ENCODE measurements around the gene VRK3.
"Not testable (repeated sequence)": the region's sequence is repeated elsewhere in the genome, so short reads cannot be mapped to it uniquely, and the experiment has no call there.

VRK3 gene, protein sequence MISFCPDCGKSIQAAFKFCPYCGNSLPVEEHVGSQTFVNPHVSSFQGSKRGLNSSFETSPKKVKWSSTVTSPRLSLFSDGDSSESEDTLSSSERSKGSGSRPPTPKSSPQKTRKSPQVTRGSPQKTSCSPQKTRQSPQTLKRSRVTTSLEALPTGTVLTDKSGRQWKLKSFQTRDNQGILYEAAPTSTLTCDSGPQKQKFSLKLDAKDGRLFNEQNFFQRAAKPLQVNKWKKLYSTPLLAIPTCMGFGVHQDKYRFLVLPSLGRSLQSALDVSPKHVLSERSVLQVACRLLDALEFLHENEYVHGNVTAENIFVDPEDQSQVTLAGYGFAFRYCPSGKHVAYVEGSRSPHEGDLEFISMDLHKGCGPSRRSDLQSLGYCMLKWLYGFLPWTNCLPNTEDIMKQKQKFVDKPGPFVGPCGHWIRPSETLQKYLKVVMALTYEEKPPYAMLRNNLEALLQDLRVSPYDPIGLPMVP

DNA sequence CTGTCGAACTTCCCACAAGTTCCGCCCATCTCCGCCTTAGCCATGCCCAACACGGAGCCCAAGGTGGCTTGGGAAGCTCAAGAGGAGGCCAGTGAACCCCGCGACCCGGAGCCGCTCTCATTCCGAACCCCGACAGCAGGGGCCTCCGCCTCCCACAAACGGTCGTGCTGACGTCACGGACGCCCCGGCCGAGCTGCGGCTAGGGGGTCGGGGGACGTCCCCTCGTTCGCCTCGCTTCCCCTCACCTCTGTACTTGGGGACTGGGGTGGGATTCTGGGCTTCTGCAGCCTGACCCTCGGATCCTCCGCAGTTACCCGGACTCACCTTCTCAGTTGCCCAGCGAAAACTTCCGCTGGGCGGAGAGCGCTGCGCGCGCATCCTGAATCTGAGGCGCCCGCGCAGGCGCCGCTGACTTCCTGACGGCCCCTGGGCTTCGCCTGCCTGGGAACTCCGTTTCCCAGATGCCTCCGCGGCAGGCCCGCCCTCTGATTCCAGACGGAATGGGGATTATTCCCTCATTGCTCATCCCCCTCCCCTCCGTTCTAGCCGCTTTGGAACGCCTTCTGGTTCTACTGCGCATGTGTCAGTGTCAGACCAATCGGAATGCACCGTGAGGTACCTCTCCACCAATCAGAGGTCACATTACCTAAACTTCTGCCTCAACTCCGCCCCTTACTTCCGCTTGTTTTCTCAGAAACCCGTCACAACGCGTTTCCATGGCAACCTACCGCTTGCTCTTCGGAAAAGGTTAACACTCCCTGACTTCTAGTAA lies at the start of gene VRK3:
TSS of gene VRK3 (minus strand) at position 351 of the 772 bp plus-strand sequence. CDS start 9,210 bp downstream, outside the sequence.
- DNase-seq (ENCODE audit: low read depth in 2 of 2), result peak; percentile 97 to 98

DNA sequence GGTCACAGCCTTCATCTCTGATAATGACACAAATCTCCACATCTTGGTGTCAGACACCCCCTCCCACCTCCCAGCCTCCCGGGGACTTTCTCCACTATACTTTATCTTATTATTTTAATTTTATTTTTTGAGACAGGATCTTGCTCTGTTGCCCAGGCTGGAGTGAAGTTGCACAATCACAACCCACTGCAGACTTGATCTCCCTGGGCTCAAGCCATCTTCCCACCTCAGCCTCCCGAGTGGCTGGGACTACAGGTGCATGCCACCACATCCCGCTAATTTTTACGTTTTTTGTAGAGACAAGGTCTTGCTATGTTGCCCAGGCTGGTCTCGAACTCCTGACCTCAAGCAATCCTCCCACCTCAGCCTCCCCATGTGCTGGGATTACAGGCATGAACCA lies 43.2 kb upstream of the VRK3 start:
- not testable (repeated sequence) for DNase-seq (ENCODE audit: low read depth in 2 of 2)

DNA sequence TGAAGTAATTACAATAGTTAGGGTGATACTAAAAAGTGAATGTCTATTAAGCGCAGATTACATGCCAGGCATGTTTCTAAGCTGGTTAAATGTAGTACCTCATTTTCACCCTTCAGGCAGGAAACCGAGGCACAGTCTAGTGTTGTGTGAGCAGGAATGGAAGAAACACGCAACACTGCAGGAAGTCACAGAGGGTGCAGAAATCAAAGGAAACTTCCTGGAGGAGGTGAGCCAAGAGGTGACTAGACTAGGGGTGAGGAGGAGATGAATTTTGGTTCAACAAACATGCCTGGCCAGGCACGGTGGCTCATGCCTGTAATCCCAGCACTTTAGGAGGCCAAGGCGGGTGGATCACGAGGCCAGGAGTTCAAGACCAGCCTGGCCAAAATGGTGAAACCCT lies 42.4 kb upstream of the VRK3 start:
- DNase-seq (ENCODE audit: low read depth in 2 of 2), result no peak

DNA sequence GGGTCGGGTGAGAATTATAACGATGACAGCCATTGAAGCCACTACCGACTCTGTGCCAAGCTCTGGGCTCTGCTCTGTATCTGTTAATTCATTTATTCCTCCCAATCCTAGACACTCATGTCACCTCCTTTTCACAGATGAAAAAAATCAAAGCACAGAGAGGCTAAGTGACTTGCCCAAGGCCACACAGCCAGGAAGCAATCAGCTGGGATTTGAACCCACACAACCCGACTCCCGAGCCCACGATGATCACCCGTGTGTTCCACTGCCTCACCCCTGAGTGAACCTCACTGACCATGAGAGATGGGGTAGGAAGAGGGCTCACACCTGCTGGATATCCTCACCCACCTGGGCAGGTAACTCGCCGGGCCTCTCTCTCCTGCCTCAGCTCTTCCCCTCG lies 40.8 kb upstream of the VRK3 start:
- DNase-seq (ENCODE audit: low read depth in 2 of 2), result no peak

DNA sequence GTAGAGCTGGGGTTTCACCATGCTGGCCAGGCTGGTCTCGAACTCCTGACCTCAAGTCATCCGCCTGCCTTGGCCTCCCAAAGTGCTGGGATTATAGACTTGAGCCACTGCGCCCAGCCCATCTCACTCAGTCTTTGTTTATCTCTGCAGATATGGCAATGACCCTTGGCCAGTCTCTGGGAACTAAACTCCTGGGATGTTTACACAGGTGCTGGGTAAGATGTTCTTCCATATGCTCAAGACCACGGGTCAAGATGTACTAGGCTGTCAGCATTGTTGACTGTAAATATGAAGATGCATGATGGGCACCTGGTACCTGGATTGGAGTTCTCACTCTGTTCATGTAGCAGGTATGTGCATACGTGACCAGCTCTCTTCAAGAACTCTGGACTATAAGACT lies 36.5 kb upstream of the VRK3 start:
- DNase-seq (ENCODE audit: low read depth in 2 of 2), result no peak

DNA sequence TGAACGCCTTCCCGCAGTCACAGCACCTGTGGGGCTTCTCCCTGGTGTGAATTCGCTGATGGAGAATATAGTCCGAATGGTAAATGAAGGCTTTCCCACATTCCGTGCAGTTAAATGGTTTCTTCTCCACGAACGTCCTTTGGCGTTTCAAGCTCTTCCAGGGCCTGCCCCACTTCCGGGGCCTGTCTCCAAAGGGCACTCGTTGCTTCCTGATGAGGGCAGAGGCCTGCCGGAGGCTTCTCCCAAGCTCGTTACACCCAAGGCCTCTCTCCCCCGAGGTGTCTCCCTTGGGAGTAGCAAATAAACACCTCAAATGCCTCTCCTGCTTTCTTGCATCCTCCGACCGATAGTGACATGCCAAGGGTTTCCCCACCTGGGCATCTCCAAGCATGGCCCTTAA lies 34.9 kb upstream of the VRK3 start:
- DNase-seq (ENCODE audit: low read depth in 2 of 2), result no peak

DNA sequence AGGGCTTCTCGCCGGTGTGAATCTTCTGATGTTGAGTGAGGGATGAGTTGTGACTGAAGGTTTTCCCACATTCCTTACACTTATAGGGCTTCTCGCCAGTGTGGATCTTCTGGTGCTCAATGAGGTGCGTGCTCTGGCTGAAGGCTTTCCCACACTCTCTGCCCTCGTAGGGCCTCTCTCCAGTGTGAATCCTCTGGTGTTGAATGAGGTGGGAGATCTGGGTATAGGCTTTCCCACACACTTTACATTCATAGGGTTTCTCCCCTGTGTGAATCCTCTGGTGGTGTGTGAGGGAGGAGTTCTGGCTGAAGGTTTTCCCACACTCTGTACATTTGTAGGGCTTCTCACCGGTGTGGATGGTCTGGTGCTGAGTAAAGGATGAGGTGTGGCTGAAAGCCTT lies 33.9 kb upstream of the VRK3 start:
- no peak for DNase-seq (ENCODE audit: low read depth in 2 of 2)

DNA sequence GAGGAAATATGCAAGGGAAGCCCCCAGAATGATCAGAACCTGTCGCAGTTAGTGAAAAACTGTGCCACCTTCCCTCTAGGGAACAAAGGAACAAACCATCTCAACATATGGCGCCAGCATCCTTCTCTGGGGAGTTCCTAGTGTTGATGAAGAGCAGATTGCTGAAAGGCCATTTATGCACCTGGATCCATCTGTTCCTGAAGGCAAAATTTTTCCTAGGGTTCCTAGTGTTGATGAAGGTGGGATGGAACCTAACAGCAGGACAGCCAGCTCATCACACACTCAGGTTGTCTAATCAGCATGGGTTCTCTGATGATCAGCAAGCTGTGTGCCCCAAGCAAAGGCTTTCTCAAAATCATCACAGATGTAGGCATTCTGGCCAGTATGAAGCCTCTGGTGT lies 33.3 kb upstream of the VRK3 start:
- no peak for DNase-seq (ENCODE audit: low read depth in 2 of 2)

DNA sequence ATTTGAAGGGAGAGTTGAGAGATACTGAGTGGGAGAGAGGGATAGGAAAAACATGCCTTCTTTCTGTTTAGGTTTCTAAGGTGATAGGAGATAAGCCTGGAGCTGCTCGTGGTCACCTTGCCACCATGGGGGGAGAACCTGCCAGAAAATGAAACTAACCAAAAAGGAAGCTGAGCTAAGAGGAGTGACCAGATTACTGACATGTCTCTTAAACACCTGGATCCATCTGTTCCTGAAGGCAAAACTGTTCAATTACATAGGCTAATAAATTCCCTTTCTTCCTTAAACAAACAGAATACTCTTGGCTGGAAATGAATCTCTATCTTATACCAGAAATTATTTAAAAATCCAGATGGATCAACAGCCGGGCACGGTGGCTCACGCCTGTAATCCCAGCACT lies 27.9 kb upstream of the VRK3 start:
- DNase-seq (ENCODE audit: low read depth in 2 of 2), result no peak

DNA sequence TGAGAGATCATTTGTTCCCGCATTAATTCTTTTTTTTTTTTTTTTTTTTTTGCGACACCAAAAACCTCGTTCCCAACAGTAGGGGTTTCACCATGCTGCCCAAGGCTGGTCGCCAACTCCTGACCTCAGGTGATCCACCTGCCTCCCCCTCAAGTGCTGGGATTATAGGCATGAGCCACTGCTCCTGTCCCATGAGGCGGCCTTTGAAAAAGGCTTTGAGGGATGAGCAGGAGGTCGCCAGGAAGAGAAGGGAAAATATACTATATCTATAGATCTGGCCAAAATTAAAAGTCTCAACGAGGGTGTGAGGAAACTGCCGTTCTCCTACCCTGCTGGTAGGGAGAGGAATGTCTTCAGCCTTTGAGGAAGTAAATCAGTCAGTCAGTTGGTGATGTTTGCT lies 26.8 kb upstream of the VRK3 start:
- DNase-seq (ENCODE audit: low read depth in 2 of 2), result no peak

DNA sequence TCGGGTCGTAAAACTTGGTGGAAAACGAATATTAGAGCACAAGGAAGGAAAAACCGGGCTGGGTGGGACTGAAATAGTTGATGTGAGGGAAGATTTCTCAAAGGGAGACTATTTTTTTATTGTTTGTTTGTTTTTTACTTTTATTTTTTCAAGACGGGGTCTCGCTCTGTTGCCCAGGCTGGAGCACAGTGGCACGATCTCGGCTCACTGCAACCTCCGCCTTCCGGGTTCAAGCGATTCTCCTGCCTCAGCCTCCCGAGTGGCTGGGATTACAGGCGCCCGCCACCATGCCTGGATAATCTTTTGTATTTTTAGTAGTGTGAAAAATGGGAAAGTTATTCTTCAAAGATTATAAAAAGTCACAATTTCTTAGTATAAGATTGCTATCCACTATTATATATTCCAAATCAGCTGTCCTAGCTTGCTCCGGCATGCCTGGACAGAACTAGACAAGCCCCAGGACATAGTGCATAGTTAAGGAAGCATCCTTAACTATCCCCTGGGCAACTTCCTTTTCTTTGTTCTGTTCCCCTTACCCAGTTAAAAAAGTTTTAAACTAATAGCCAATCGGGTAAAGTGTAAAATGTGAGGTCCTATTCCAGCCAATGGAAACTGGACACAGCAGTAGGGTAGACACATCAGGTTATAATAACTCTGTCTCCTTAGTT lies 26.2 kb upstream of the VRK3 start:
- not testable (repeated sequence) for DNase-seq (ENCODE audit: low read depth in 2 of 2)

DNA sequence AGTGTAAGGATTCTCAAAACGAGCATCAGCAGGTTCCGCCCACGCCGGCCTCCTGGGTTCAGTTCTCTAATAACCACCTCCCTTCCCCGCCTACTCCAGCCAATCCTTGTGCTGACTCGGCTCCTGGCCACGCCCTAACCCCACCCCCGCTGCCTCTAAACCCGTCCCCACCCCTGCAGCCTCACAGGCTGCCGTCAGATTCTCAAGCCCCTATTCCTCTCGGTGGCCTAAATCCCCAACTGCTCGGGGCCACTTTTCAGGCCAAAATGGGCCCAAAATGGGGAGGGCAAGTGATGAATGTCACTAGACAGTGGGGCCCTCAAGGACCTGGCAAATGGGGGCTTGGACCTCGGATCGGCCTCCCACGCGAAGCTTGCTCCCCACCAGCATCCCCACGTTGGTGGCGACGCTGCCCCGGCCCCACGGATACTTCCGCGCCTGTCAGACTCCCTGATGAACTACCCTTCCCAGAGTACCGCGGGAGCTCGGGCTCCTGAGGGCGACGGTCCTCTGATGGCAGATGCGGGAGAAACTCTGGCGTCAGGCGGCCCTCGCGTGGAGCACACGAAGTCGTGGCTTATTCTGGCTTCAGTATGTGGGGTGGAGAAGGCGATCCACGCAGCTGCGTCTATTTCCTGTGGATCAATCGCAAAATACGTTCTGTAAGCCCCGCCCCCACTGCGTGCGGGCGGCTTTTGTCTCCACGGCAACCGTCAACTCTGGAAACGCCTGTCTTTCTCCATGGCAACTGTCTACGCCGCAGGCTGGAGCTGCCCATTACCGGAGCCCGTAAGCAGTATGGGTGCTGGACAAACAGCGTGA lies 25.4 kb upstream of the VRK3 start:
- peak; percentile 75 to 83 for DNase-seq (ENCODE audit: low read depth in 2 of 2)

DNA sequence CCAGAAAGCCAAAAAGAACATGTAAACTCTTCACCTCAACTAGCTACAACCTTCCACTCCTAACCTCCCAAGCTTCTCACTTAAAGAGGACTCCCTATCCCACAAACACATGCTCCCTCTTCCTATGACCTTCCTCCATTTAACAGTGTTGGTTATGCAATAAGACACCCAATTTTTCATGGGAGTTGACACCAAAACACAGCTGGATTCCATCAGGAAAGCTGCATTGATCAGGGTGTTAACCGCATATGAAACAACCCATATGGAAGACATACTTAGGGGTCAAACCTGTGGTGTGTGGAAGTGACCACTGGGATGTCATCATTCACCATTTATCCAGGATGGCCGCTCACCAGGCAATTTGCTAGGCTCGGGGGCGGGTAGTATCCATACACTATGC lies 22.5 kb upstream of the VRK3 start:
- no peak for DNase-seq (ENCODE audit: low read depth in 2 of 2)

DNA sequence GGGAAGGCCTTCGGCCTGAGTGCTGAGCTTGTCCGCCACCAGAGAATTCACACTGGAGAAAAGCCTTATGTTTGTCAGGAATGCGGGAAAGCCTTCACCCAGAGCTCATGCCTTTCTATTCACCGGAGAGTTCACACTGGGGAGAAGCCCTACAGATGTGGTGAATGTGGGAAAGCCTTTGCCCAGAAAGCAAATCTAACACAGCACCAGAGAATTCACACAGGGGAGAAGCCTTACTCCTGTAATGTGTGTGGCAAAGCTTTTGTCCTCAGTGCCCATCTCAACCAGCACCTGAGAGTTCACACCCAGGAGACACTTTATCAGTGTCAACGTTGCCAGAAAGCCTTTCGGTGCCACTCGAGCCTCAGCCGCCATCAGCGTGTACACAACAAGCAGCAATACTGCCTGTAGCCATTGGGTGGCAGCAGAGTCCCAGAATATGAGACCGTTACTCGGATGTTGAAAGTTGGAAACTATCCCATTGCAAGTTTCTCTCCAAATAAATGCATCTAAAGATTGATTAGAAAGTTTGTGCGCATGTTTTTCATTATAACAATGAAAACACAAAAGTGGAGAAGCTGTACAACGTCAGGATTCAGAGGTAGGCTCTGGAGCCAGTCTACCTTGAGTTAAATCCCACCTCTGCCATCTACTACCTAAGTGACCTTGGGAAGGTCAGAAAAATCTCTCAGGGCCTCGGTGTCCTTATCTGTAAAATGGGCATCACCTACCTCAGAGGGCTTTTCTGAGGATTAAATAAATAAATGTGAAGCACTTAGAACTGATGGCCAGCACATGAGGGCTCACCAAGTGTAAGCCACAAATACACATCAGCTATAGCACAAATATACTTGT lies 21.7 kb upstream of the VRK3 start:
- DNase-seq (ENCODE audit: low read depth in 2 of 2), result peak; percentile 11 to 37

DNA sequence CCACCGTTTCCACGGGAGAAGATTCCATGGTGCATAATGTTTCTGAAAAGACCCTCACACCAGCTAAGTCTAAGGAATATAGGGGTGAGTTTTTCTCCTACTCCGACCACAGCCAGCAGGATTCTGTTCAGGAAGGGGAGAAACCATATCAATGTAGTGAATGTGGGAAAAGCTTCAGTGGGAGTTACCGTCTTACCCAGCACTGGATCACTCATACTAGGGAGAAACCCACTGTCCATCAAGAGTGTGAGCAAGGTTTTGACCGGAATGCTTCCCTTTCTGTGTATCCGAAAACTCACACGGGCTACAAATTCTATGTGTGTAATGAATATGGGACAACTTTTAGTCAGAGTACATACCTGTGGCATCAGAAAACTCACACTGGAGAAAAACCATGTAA lies 19.8 kb upstream of the VRK3 start:
- DNase-seq (ENCODE audit: low read depth in 2 of 2), result no peak

DNA sequence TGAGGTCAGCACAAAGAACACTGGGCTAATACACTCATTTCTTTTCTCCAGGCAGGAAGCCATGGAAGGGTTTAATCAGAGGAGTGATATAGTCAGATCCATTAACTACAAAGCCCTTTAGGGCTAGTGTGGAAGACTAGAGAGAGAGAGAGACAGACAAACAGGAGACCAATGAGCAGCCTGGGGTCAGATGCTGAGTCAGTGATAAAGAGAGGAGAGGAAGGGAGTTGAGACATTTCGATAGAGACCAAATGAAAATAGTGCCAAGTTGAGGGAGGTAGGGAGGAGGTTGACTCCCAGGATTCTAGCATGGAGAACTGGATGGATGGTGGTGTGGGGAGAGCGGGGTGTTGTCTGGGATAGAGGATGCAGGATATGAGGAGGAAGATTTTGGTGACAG lies 18.8 kb upstream of the VRK3 start:
- no peak for DNase-seq (ENCODE audit: low read depth in 2 of 2)

DNA sequence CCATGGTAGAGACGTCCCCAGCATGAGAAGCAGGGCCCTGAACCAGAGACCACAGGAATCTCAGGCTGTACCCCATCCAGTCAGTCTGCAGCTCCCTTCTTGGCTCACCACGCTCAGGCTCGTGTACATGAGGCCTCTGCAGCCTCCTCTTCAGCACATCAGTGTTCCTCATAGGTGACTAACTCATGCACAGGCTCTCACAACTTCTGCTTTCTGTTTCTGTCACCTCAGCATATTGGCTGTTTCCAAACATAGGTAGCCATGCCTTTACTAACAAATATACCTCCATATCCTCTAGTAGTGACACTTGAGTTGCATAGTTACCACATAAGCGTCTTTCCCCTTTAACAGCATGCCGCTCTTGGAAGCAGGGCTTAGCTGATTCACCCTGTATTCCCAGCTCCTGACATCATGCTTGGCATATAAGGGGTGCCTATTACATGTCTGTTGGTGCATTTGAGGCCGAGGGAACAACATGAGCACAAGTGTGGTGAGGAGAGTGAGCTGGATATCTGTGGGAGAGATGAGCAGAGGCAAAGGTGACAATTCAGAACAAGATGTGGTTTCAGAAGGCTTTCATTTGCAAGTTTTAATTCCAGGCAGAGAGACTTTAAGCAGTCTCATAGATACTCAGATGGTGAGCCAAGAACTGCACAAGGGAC lies 17.3 kb upstream of the VRK3 start:
- DNase-seq (ENCODE audit: low read depth in 2 of 2), result no peak

DNA sequence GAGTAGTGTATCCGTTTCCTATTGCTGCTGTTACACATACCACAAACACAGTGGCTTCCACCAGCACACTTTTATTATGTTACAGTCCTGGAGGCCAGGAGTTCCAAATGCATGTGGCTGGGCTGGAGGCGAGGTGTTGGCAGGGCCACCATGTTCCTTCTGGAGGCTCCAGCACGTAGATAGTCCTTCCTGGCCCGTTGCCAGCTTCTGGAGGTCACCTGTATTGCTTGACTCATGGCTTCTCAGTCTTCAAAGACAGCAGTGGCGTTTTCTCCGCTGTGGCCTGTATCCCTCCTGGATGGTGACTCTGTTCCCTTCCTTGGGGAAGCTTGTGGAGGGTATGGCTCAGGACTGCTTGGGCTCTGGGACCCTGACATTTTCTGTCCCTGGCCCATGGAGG lies 15.8 kb upstream of the VRK3 start:
- no peak for DNase-seq (ENCODE audit: low read depth in 2 of 2)

DNA sequence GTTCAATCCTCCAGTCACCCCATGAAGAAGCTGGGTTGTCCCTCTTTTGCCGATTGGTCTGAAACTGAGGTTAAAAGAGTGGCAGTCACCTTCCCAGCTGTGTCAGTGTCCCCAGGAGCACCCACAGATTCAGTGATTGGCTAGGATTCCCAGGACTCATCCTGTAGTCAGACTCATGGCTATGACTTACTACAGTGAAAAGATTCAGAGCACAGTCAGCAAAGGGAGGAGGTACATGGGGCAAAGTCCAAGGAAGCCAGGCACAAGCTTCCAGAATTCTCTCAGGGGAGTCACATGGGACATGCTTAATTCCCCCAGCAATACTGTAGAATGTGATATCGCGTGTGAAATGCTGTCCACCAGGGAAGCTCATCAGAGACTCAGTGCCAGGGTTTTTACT lies 14.8 kb upstream of the VRK3 start:
- DNase-seq (ENCODE audit: low read depth in 2 of 2), result no peak

DNA sequence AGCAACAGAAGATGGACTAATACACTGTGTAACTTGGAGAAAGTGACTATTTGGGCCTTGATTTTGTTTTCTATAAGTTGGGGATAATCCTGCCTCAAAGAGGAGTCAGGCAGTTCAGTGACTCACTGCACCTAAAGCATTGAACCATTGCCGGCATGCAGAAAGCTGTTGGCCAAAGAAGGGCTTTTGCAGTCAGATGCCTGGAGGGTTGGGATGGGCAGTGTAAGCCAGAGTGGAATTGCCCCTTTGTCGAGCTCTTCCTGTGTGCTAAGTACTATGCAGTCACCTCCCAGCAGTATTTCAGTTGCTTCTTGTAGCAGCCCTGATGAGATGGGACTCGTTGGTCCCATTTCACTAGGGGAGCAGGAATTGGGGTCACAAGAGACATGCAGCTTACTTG lies 11.7 kb upstream of the VRK3 start:
- no peak for DNase-seq (ENCODE audit: low read depth in 2 of 2)

Data from activated CD8-positive, alpha-beta memory T cell treated with anti-CD3 and anti-CD28 coated beads for 4 hours (primary cell).